Common myeloid progenitor, CD34-positive (primary cell): ENCODE measurements around the gene EIF3D.
A peak's percentile ranks its signal among the peaks of the same experiment; 100 is the strongest.

Source experiments
- CTCF ChIA-PET: fragments of 350-600 bp; sonication (Branson Sonifier 250); formaldehyde crosslinking; loops from one replicate; lab custom pipeline; 2021; ENCODE audit warnings: antibody characterized with exemption; lab: Charles Lee
- POLR2A ChIA-PET: fragments of 350-600 bp; sonication (Branson Sonifier 250); formaldehyde crosslinking; loops from one replicate; lab custom pipeline; 2021; ENCODE audit warnings: antibody characterized with exemption; lab: Charles Lee
- DNase-seq, 3 donors: peaks; one replicate each; pipeline versions ENCODE4 v3.0.0 to v3.0.0-alpha.2; 2013
- H3K27ac ChIP-seq, 2 experiments: 1 replicate in 1 of 2; 2 replicates in 1 of 2; pipeline ENCODE4 v1.7.0; 2013; ENCODE audit warnings: inconsistent platforms in 2 of 2, low read length in 2 of 2, mild to moderate bottlenecking in 2 of 2, low read depth in 1 of 2, moderate library complexity in 1 of 2; ENCODE audit not compliant: severe bottlenecking in 2 of 2, insufficient read depth in 1 of 2, poor library complexity in 1 of 2
- H3K27me3 ChIP-seq, 5 experiments: replicated peaks in 2 of 5; 1 replicate in 3 of 5; 2 replicates in 2 of 5; pipeline versions ENCODE4 v1.6.1 to v1.7.0; 2013; ENCODE audit warnings: low read length in 4 of 5, mild to moderate bottlenecking in 2 of 5, moderate library complexity in 2 of 5, inconsistent platforms in 1 of 5; ENCODE audit not compliant: insufficient read depth in 5 of 5, control insufficient read depth in 4 of 5
- H3K36me3 ChIP-seq, 4 experiments: 1 replicate in 2 of 4; 2 replicates in 2 of 4; pipeline versions ENCODE4 v1.6.1 to v1.7.0; 2013; ENCODE audit warnings: low read length in 3 of 4, control low read depth in 1 of 4, mild to moderate bottlenecking in 1 of 4; ENCODE audit not compliant: control insufficient read depth in 4 of 4, insufficient read depth in 4 of 4
- H3K4me1 ChIP-seq, 4 experiments: 1 replicate in 3 of 4; 2 replicates in 1 of 4; pipeline versions ENCODE4 v1.6.1 to v1.7.1; 2013; ENCODE audit warnings: low read length in 3 of 4, mild to moderate bottlenecking in 3 of 4, control low read depth in 1 of 4, inconsistent platforms in 1 of 4, moderate library complexity in 1 of 4; ENCODE audit not compliant: control insufficient read depth in 4 of 4, insufficient read depth in 4 of 4; ENCODE audit errors: control extremely low read depth in 1 of 4
- H3K4me3 ChIP-seq, 7 experiments: 1 replicate in 4 of 7; 2 replicates in 3 of 7; pipeline versions ENCODE4 v1.5.1 to v1.7.0; 2013; ENCODE audit warnings: mild to moderate bottlenecking in 7 of 7, low read length in 6 of 7, moderate library complexity in 6 of 7, inconsistent platforms in 2 of 7, low read depth in 2 of 7, control low read depth in 1 of 7; ENCODE audit not compliant: insufficient read depth in 4 of 7, control insufficient read depth in 1 of 7; ENCODE audit errors: extremely low read depth in 1 of 7
- H3K9me3 ChIP-seq, 5 experiments: 1 replicate in 4 of 5; 2 replicates in 1 of 5; pipeline versions ENCODE4 v1.6.1 to v1.7.1; 2013; ENCODE audit warnings: low read length in 4 of 5, mild to moderate bottlenecking in 2 of 5, inconsistent platforms in 1 of 5, low read depth in 1 of 5, moderate library complexity in 1 of 5; ENCODE audit not compliant: control insufficient read depth in 4 of 5, insufficient read depth in 2 of 5; ENCODE audit errors: control extremely low read depth in 1 of 5
- WGBS: methylation state at CpG from one replicate; pipeline ENCODE4 v1.1.5; 2013; ENCODE audit not compliant: insufficient coverage; 5-methylcytosine and 5-hydroxymethylcytosine counted together

EIF3D gene

GRCh38 chr22:36480941-36481392 lies 48.0 kb downstream of the EIF3D start:
- Histone ChIP-seq H3K27me3 (no peaks in the 10 kb centered on the region), H3K27ac (peak overlapping the region; percentile 75 to 90), H3K9me3 (no peaks in the 10 kb centered on the region), H3K36me3 (peaks cover 3 to 37% (median 29%) of the 10 kb centered on the region in 4 experiments), H3K4me1 (peaks cover 7 to 19% (median 16%) of the 10 kb centered on the region in 4 experiments), H3K4me3 (peak overlapping the region; percentile 74 to 99 (median 89))
- ChIA-PET CTCF (interaction anchor here (0.9 to 5.5 kb wide), 4 partner anchors 10 to 180 kb away, joined by 3 to 19 read pairs (median 12); no protein-coding TSS in a partner anchor), POLR2A (interaction anchor here (0.6 to 1.5 kb wide), 5 partner anchors 11 to 275 kb away, joined by 3 to 4 read pairs (median 3); no protein-coding TSS in a partner anchor)
- DNase-seq, result no peak
- WGBS, result 13% methylated on average over 5 of the region's 9 CpGs

- peaks cover 7 to 55% (median 43%) of the 10 kb centered on the region in 4 experiments for H3K36me3 ChIP-seq
- no peak for DNase-seq
- no peak overlapping the region for H3K4me3 ChIP-seq
- peak overlapping the region in 1 of 2 experiments; percentile 43 for H3K27ac ChIP-seq
- no peaks in the 10 kb centered on the region for H3K27me3 ChIP-seq
- POLR2A ChIA-PET, result no interaction called here
- peaks cover 7 to 19% (median 17%) of the 10 kb centered on the region in 4 experiments for H3K4me1 ChIP-seq
- CTCF ChIA-PET, result interaction anchor here (1.1 to 1.5 kb wide), 3 partner anchors 15 to 178 kb away, joined by 3 read pairs; no protein-coding TSS in a partner anchor
- H3K9me3 ChIP-seq, result no peaks in the 10 kb centered on the region
- 96% methylated on average over 4 of the region's 4 CpGs for WGBS
Measured at GRCh38 chr22:36478966-36479365, 50.0 kb downstream of the EIF3D start.

DNA sequence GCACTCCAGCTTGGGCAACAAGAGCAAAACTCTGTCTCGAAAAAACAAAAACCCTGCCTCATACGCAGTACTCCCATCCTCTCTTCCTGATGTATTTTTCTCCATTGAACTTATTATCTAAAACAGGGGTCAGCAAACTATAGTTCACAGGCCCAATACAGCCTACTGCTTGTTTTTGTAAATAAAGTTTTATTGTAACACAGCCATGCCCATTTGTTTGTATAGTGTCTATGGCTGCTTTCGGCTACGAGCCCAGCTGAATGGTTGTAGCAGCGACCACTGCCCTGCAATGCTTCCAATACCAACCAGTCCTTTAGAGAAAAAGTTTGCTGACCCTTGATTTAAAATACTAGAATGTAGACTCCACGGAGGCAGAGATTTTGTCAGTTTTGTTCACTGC lies 53.6 kb downstream of the EIF3D start:
- POLR2A ChIA-PET, result interaction anchor here (1.4 kb wide), 1 partner anchor 18 kb away, joined by 4 read pairs; no protein-coding TSS in a partner anchor
- Histone ChIP-seq H3K27ac (no peak overlapping the region), H3K4me3 (no peak overlapping the region), H3K36me3 (peaks cover 7 to 82% (median 62%) of the 10 kb centered on the region in 4 experiments), H3K9me3 (no peaks in the 10 kb centered on the region), H3K4me1 (peaks cover 0 to 18% (median 5%) of the 10 kb centered on the region in 4 experiments), H3K27me3 (no peaks in the 10 kb centered on the region)
- 94% methylated on average over 5 of the region's 6 CpGs for WGBS
- CTCF ChIA-PET, result interaction anchor here (1.0 to 7.7 kb wide), 7 partner anchors 11 to 189 kb away, joined by 3 to 112 read pairs (median 4); no protein-coding TSS in a partner anchor
- DNase-seq, result no peak

DNA sequence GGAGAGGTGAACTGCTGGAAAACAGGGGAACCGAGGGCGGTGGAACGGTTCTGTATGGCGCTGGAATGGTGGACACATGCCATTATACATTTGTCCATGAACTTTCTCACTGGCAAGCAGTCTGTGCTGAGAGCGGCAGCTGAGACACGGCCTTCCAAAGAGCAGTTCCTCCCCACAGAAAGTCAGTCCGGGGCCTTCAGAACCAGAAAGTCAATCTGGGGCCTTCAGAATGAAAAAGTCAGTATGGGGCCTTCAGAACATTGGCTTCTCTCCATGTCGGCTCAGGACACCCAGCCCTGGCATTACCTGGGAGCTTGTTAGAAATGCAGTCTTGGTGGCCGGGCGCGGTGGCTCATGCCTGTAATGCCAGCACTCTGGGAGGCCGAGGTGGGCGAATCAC lies 56.3 kb downstream of the EIF3D start:
- Histone ChIP-seq H3K27ac (no peak overlapping the region), H3K4me3 (no peak overlapping the region), H3K4me1 (peaks cover 3 to 40% (median 27%) of the 10 kb centered on the region in 4 experiments), H3K27me3 (no peaks in the 10 kb centered on the region), H3K36me3 (peaks cover 7 to 63% (median 48%) of the 10 kb centered on the region in 4 experiments), H3K9me3 (no peaks in the 10 kb centered on the region)
- WGBS, result 84% methylated on average over 5 of the region's 13 CpGs
- ChIA-PET CTCF (interaction anchor here (0.7 to 7.7 kb wide), 3 partner anchors 15 to 173 kb away, joined by 3 to 112 read pairs (median 4); no protein-coding TSS in a partner anchor), POLR2A (no interaction called here)
- DNase-seq, result no peak

DNA sequence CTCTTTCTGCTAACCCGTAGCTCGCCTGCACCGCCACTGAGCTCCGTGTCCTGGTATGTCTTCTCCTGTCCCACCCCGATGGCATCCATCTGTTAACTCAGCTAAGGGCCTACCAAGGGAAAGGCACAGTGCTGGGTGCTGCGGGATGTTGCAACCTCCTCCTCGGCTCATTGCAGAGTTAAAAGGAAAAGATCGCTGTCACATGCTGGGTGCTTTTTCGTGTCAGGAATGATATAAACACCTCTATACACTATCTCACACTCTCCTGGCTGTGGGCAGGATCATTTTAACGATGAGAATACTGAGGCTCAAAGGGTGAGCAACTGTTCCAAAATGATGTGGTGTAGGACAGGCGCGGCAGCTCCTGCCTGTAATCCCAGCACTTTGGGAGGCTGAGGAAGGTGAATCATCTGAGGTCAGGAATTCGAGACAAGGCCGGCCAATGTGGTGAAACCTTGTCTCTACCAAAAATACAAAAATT lies 57.6 kb downstream of the EIF3D start:
- peaks cover 3 to 53% (median 40%) of the 10 kb centered on the region in 4 experiments for H3K4me1 ChIP-seq
- POLR2A ChIA-PET, result no interaction called here
- no peak overlapping the region for H3K27ac ChIP-seq

DNA sequence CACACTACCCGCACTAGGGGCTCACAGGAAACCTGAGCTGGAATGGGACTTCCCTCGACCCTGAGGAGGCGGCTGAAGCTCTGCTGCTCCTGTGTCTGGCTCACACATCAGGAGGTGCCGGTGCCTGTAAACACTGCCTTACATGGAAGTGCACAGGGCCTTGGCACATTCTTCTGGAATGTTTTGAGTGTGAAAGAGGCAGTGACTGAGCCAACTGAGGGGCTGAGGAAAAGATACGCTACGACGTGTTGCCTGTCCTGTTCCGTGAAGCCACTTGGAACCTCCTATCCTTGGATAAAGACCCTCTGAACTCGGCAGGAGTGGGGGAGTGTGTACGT lies 58.0 kb downstream of the EIF3D start:
- peaks cover 4 to 61% (median 35%) of the 10 kb centered on the region in 4 experiments for H3K36me3 ChIP-seq
- no peak for DNase-seq
- ChIA-PET POLR2A (interaction anchor here (1.1 kb wide), 1 partner anchor 11 kb away, joined by 3 read pairs; the partner anchor contains the start of gene TXN2), CTCF (interaction anchor here (0.6 to 7.7 kb wide), 33 partner anchors 9 to 303 kb away, joined by 3 to 112 read pairs (median 4); partner anchors contain the start of genes MYH9 and TXN2)
- H3K27me3 ChIP-seq, result no peaks in the 10 kb centered on the region
- H3K9me3 ChIP-seq, result no peaks in the 10 kb centered on the region
- H3K4me1 ChIP-seq, result peaks cover 3 to 57% (median 45%) of the 10 kb centered on the region in 4 experiments
- H3K27ac ChIP-seq, result no peak overlapping the region
- WGBS, result 74% methylated on average over 10 of the region's 10 CpGs
- no peak overlapping the region for H3K4me3 ChIP-seq

More for the DNA sequence above, 57.6 kb downstream of the EIF3D start:
- no peaks in the 10 kb centered on the region for H3K9me3 ChIP-seq
- H3K27me3 ChIP-seq, result no peaks in the 10 kb centered on the region
- peaks cover 5 to 62% (median 39%) of the 10 kb centered on the region in 4 experiments for H3K36me3 ChIP-seq
- CTCF ChIA-PET, result interaction anchor here (0.6 to 7.7 kb wide), 31 partner anchors 9 to 302 kb away, joined by 3 to 112 read pairs (median 4); partner anchors contain the start of genes MYH9 and TXN2
- DNase-seq, result no peak
- H3K4me3 ChIP-seq, result no peak overlapping the region
- 96% methylated on average over 11 of the region's 14 CpGs for WGBS
